ENCODE measurements around the gene B3GALT6. TPM values are rescaled to one million over a fixed set of nuclear protein-coding genes. Genes with fewer than 3 reads are reported as not detected.

Gene B3GALT6
- total RNA-seq, 1 experiment from 2014 or later: 27.1 TPM

DNA sequence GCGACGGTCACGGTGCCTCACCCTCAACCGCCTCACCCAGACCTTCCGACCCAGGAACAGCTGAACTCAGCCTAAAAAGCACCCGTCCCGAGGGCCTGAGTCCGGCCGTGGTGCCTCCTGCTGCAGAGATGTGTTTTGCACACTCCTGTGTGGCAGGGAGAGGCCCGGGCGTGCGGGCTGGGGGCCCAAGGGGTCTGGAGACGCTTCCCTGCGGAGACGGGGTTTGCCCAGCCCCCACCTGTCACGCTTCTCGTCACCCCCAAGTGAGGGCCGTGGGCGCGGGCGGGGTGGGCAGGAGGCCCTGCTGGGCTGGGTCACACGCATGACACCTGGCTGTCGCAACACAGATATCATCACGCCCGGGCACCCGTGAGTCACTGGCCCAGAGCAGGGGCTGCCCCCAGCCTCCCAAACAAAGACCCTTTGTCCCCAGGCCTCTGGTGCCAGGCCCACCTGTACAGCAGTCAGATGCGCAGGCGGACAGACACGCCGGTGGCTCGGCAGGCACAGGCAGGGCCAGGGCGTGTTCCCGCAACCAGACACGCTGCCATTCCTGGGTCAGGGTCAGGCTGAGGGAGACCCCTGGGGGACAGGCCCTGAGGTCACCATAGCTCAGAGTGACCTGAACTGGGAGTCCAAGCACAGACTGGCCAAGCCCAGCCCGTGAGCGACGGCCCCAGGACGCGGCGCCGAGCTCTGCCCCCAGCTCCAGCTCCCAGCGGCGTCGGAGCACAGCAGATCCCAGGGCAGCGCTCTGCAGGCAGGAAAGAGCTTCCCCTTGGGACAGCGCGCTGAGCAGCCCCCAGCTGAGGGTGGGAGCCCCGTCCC, 6.1 kb downstream of the B3GALT6 start:
- peaks cover 8 to 19% of the 10 kb centered on the region in 2 experiments for H3K4me1 Mint-ChIP-seq
- no peaks in the 10 kb centered on the region for H3K4me1 ChIP-seq (ENCODE audit: insufficient read depth, low read length)

More for the DNA sequence above, 6.1 kb downstream of the B3GALT6 start:
- H3K79me1 ChIP-seq (ENCODE audit: insufficient read depth, low read depth, low read length, poor library complexity, severe bottlenecking): no peaks in the 10 kb centered on the region
- H3K18ac ChIP-seq (ENCODE audit: insufficient read length, low read depth, low read length): no peak overlapping the region
- no peaks in the 10 kb centered on the region for H4K20me1 ChIP-seq (ENCODE audit: control insufficient read depth, insufficient read depth, insufficient read length)
- no peak overlapping the region for H2AK5ac ChIP-seq (ENCODE audit: insufficient read length, low read length)
- H2BK5ac ChIP-seq (ENCODE audit: insufficient read length, low read length): no peak overlapping the region
- no peak overlapping the region for H4K8ac ChIP-seq (replicated peaks; ENCODE audit: insufficient read length, low read depth, low read length)
- no peak overlapping the region for H3K56ac ChIP-seq (ENCODE audit: insufficient read length, low read depth, low read length)
- no CpG with 5 or more reads among the region's 48 CpGs for WGBS (ENCODE audit: extremely low coverage, insufficient read length, low lambda C conversion rate)
- H3K4ac ChIP-seq (ENCODE audit: low read depth, low read length): no peak overlapping the region
- Mint-ChIP-seq H3K27ac (no peak overlapping the region), H3K27me3 (ENCODE audit: low read depth) (no peaks in the 10 kb centered on the region; the same call in 1 of the 2 replicates), H3K9me3 (peaks cover 0 to 4% of the 10 kb centered on the region in 2 experiments; a peak in 1 of 5 replicates), H3K36me3 (ENCODE audit: insufficient read depth in 1 of 3, low read depth in 3 of 3) (peaks cover 12 to 17% (median 16%) of the 10 kb centered on the region in 3 experiments), H3K4me3 (no peak overlapping the region)
- no peak overlapping the region for H3K23ac ChIP-seq (ENCODE audit: insufficient read length, low read depth, low read length)
- TF ChIP-seq, protein P1, sequence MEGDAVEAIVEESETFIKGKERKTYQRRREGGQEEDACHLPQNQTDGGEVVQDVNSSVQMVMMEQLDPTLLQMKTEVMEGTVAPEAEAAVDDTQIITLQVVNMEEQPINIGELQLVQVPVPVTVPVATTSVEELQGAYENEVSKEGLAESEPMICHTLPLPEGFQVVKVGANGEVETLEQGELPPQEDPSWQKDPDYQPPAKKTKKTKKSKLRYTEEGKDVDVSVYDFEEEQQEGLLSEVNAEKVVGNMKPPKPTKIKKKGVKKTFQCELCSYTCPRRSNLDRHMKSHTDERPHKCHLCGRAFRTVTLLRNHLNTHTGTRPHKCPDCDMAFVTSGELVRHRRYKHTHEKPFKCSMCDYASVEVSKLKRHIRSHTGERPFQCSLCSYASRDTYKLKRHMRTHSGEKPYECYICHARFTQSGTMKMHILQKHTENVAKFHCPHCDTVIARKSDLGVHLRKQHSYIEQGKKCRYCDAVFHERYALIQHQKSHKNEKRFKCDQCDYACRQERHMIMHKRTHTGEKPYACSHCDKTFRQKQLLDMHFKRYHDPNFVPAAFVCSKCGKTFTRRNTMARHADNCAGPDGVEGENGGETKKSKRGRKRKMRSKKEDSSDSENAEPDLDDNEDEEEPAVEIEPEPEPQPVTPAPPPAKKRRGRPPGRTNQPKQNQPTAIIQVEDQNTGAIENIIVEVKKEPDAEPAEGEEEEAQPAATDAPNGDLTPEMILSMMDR (conservative IDR thresholded peaks at IDR 0.05): no peak
- H2BK20ac ChIP-seq (ENCODE audit: low read depth, low read length, poor library complexity, severe bottlenecking): no peak overlapping the region
- H2AFZ ChIP-seq (ENCODE audit: low read length): no peak overlapping the region
- H3K9me3 ChIP-seq (ENCODE audit: control insufficient read depth, low read depth, low read length): no peaks in the 10 kb centered on the region
- no peak overlapping the region for H3K9ac ChIP-seq (ENCODE audit: extremely low read depth, insufficient read length, low read length)
- H3K14ac ChIP-seq (ENCODE audit: insufficient read depth, low read length): no peak overlapping the region
- H3K4me2 ChIP-seq (ENCODE audit: insufficient read depth, insufficient read length, low read length): no peak overlapping the region
- no peak overlapping the region for H4K5ac ChIP-seq (ENCODE audit: insufficient read length, low read depth, low read length)
- H4K91ac ChIP-seq (ENCODE audit: insufficient read length, low read depth, low read length): no peak overlapping the region
- no peaks in the 10 kb centered on the region for H3K79me2 ChIP-seq (ENCODE audit: insufficient read depth, low read length)
- no peaks in the 10 kb centered on the region for H3K27me3 ChIP-seq (ENCODE audit: insufficient read depth, low read length)
- DNase-seq: no peak
- no peak overlapping the region for H2BK15ac ChIP-seq (ENCODE audit: low read depth, low read length)
- no peak overlapping the region for H2BK120ac ChIP-seq (ENCODE audit: low read depth, low read length, poor library complexity, severe bottlenecking)
- no peak overlapping the region for H3K27ac ChIP-seq (ENCODE audit: insufficient read length, low read depth, low read length)
- no peaks in the 10 kb centered on the region for H3K23me2 ChIP-seq (ENCODE audit: insufficient read length, low read depth, low read length, poor library complexity, severe bottlenecking)
- H2BK12ac ChIP-seq (ENCODE audit: insufficient read length, low read depth, low read length): no peak overlapping the region
- no peak overlapping the region for H3T11ph ChIP-seq (ENCODE audit: low read length)

All from H9 (cell line).